Measurements from ENCODE around the gene COL6A1.

Gene COL6A1

DNA sequence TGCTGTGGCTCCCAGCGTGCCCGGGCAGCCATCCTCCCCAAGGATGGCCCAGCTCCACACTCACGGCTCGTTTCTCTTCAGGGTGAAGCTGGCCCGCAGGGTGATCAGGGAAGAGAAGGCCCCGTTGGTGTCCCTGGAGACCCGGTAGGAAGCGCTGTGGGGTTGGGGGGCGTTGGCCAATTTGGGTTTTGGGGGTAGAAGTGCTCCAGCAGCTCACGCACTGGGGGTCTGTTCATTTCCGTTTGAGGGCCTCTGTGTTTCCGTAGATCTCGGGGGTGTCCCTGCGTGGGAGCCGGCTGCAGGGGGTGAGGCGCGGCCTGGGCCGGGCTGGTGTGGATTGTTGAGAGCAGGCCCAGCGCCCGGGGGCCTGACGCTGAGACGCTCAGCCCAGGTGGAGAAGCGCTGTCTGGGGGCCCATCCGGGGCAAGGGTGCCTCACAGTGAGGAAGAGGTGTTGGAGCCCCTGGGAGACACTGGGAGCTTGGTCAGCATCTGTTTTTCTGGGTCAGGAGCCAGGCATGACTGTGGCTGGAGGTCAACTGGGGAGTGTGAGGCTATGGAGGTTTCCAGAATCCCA is 12.6 kb downstream of the COL6A1 start:
- DNase-seq (ENCODE audit: low read depth), result peak; percentile 32

- DNase-seq (ENCODE audit: low read depth), result no peak
These were observed 13.5 kb downstream of the COL6A1 start for GRCh38 chr21:45994759-45995685.

DNA sequence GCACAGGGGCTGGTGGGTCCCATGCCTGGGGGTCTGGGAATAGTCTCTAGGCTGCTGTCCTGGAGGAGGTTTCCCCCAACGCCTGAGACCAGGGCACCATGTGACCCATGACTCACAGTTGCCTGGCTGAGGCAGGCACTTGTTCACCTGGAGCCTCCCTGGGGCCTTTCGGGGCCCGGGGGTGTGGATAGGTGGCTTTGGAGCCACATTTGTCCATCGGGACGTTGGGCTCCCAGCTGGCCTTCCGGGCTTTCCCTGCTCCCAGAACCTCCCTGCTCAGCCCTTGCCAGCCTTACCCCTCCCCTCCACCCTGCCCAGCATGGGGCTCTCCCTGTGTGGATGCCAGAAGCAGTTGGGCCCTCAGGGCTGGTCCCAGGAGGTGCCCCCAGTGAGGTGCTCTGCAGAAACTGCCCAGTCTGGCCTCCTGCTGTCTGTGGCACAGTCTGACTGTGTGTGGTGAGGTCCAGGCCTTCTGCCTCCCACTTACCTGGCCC is 14.2 kb downstream of the COL6A1 start:
- DNase-seq (ENCODE audit: low read depth), result no peak

DNA sequence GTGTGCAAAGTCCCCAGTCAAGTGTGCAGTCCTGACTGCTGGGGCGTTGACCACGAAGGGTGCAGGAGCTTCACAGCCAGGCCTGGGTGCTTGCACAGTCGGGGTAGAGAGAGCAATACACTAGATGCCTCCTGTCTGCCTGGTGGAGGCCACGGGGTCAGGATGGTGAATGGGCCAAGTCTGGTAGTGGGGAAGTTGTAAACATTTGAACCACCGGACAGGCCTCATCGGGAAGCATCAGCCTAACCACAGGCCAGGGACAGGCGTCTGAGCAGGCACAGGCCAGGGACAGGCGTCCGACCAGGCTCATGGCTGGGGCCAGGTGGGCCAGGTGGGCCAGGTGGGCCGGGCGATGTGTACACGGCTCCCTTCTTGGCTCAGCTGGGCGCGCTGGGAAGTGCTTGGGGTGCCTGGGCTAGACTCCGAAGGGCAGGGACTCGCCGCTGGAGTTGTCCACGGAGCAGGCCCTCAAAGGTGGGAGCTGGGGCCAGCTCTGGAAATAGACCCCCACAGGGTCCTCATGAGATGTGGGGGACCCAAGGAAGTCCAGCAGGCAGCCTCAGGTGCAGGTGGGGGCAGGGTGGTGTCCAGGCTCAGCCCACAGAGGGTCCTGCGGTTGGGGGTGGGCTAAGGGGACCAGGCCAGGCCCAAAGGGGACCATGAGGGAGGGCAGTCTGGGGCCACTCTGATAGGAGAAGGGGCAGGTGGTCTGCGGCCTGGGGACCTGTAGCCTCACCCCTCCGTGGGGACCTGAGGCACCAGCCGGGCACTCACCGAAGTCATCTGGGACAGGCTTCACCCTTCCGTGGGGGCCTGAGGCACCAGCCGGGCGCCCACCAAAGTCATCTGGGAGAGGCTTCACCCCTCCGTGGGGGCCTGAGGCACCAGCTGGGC is 15.0 kb downstream of the COL6A1 start:
- DNase-seq (ENCODE audit: low read depth), result no peak

GRCh38 chr21:45997205-45997494 is 15.6 kb downstream of the COL6A1 start:
- DNase-seq (ENCODE audit: low read depth), result no peak

- DNase-seq (ENCODE audit: low read depth), result no peak
These were observed 16.1 kb downstream of the COL6A1 start for GRCh38 chr21:45997495-45998275.

- DNase-seq (ENCODE audit: low read depth), result no peak
These were observed 16.7 kb downstream of the COL6A1 start for GRCh38 chr21:45998276-45998701.

DNA sequence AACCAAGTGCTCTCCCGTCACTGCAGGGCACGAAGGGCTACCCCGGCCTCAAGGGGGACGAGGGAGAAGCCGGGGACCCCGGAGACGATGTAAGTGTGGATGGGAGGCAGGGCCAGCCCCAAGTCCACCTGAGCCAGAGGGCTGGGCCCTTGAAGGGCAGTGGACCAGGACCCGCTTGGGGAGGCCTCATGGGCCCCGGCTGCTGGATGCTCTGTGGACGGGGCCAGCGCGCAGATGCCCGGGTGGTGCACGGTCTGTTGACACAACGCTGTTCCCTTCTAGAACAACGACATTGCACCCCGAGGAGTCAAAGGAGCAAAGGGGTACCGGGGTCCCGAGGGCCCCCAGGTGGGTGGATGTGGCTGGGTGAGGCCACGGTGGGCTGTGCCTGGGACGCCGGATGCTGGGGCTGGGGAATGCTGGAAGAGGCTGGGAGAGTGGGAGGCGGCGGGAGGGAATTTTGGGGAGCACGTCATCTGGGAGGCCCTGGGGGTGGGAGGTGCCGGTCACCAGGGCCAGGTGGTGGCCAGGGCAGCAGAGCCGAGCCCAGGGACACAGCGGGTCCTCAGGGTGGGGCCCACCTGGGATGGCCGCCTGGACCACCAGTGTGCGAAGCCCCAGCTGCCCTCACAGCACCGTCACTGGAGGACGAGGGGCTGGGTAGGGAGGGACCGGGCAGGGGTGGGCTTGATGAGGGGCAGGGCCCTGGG is 17.5 kb downstream of the COL6A1 start:
- DNase-seq (ENCODE audit: low read depth), result no peak

DNA sequence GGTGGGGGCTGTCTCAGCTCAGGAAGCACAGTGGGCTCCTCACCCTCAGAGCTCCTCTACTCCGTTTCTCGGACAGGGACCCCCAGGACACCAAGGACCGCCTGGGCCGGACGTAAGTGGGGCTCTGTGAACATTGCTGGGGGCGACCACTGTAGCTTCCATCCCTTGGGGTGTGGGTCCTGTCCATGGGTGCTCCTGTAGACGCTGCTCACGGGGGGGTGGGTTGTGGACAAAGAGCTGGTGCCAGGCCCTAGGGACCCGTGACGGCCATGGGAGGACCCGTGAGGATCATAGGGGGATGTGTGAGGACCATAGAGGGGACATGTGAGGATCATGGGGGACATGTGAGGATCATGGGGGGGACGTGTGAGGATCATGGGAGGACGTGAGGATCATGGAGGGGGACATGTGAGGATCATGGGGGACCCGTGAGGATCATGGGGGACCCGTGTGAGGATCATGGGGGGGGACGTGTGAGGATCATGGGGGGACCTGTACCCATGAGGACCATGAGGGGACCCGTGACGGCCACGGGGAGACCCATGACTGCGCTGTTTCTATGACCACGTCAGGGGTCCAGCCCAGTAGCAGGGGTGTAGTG is 18.1 kb downstream of the COL6A1 start:
- DNase-seq (ENCODE audit: low read depth), result no peak

DNA sequence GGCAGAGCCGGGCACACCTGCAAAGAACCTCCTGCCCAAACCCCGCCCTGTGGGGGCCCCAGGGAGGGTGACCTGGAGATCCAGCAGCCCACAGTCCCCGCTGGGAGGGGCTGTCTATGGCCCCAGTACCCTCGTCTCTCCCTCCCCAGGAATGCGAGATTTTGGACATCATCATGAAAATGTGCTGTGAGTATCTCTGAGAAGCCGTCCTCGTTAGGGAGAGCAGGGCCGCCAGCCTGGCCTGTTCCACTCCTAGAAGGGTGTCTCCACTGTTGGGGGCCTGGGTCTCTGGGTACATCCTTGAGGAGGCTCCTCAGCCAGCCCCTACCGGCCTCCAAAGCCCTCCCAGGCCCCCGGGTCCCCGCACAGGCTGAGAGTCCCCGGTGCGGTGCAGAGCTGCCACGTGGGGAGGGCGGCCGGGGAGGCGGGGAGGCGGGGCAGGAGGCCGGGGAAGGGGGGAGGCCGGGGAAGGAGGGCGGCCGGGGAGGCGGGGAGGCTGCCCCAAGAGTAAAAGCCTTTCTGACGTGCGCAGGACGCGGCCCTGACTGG is 18.7 kb downstream of the COL6A1 start:
- no peak for DNase-seq (ENCODE audit: low read depth)

DNA sequence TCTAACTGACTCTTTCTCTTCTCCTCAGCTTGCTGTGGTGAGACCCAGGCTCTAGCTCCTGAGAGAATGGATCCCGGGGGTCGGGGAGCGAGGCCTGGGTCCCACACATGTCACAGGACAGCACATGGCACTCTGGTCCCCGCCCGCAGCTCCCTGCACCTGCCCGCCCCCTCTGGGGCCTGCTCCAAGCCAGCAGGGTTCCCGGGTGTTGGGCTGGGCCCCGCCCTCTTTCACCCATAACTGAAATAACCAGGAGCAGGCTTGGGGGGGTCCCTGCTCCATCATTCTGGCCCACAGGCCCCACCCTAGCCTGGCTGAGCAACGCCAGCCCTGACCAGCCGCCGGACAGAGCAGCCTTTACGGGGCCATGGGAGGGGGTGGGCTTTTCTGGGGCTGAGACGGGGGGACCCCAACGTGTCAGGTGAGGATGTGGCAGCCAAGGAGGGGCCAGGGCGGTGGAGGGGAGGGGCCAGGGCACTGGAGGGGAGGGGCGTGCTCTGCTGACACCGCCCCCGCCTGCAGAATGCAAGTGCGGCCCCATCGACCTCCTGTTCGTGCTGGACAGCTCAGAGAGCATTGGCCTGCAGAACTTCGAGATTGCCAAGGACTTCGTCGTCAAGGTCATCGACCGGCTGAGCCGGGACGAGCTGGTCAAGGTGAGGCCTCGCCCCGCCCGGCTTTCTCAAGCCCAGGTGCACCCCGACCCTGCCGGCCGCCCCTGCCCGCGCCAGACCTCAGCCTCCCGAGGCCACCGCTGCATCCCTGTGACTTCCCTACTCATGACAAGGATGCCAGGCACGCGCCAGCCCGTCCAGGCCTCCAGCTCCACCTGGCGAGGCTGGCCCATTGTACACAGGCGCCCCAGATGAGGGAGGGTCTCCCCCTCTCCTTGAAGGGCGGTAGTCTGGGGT is 19.4 kb downstream of the COL6A1 start:
- no peak for DNase-seq (ENCODE audit: low read depth)

DNA sequence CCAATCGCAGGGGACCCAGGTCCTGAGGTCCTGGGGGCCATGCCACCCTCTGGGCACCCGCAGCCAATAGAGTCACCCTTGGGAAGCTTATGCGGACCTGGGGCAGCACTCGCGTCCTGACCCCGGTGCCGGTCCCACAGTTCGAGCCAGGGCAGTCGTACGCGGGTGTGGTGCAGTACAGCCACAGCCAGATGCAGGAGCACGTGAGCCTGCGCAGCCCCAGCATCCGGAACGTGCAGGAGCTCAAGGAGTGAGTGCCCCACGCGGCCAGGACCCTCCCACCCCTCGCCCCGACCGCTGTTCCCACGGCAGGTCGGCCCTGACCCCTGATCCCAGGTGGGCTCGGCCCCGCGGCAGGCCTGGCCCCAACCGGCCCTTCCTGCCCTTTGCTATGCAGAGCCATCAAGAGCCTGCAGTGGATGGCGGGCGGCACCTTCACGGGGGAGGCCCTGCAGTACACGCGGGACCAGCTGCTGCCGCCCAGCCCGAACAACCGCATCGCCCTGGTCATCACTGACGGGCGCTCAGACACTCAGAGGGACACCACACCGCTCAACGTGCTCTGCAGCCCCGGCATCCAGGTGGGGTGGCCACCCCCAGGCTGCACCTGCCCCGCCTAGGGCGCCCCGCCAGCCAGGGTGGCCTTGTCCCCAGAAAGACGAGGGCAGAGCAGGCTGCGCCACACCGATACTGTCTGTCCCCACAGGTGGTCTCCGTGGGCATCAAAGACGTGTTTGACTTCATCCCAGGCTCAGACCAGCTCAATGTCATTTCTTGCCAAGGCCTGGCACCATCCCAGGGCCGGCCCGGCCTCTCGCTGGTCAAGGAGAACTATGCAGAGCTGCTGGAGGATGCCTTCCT is 20.5 kb downstream of the COL6A1 start:
- DNase-seq (ENCODE audit: low read depth), result no peak

DNA sequence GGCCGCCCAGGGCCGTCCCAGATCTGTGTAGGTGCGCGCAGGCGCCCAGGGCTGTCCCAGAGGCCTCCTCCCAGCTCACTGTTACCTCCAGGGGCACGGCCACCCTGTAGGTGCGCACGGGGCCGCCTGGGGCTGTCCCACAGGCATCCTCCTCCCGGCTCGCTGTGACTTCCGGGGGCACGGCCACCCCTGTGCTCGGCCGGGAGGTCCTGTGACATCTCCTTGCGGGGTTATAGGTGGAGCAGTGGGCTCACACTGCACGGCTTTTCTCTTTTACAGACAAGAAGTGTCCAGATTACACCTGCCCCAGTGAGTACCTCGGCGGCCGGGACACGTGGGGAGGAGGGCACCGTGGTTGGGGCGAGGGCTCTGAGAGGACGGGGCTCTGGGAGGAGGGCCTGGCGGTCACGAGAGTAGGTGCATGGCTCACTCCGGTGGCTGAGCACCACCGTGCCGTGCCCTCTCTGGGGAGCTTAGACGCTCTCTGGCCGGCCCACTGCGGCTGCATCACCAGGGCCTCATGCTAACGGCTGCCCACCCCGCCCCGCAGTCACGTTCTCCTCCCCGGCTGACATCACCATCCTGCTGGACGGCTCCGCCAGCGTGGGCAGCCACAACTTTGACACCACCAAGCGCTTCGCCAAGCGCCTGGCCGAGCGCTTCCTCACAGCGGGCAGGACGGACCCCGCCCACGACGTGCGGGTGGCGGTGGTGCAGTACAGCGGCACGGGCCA is 21.4 kb downstream of the COL6A1 start:
- no peak for DNase-seq (ENCODE audit: low read depth)

DNA sequence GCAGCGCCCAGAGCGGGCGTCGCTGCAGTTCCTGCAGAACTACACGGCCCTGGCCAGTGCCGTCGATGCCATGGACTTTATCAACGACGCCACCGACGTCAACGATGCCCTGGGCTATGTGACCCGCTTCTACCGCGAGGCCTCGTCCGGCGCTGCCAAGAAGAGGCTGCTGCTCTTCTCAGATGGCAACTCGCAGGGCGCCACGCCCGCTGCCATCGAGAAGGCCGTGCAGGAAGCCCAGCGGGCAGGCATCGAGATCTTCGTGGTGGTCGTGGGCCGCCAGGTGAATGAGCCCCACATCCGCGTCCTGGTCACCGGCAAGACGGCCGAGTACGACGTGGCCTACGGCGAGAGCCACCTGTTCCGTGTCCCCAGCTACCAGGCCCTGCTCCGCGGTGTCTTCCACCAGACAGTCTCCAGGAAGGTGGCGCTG is 22.0 kb downstream of the COL6A1 start:
- DNase-seq (ENCODE audit: low read depth), result no peak

DNA sequence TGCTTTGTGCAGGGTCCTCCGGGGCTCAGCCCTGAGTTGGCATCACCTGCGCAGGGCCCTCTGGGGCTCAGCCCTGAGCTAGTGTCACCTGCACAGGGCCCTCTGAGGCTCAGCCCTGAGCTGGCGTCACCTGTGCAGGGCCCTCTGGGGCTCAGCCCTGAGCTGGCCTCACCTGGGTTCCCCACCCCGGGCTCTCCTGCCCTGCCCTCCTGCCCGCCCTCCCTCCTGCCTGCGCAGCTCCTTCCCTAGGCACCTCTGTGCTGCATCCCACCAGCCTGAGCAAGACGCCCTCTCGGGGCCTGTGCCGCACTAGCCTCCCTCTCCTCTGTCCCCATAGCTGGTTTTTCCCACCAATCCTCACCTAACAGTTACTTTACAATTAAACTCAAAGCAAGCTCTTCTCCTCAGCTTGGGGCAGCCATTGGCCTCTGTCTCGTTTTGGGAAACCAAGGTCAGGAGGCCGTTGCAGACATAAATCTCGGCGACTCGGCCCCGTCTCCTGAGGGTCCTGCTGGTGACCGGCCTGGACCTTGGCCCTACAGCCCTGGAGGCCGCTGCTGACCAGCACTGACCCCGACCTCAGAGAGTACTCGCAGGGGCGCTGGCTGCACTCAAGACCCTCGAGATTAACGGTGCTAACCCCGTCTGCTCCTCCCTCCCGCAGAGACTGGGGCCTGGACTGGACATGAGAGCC is 22.7 kb downstream of the COL6A1 start:
- DNase-seq (ENCODE audit: low read depth), result no peak

GRCh38 chr21:46005081-46005480 is 23.5 kb downstream of the COL6A1 start:
- DNase-seq (ENCODE audit: low read depth), result peak; percentile 31

GRCh38 chr21:46005481-46005881 is 23.9 kb downstream of the COL6A1 start:
- DNase-seq (ENCODE audit: low read depth), result no peak
